Thymus (tissue), 11 donors: ENCODE measurements around the gene GJA5. TPM values are rescaled to one million over a fixed set of nuclear protein-coding genes. Genes with fewer than 3 reads are reported as not detected.

Experiments
- DNase-seq, 9 donors: peaks; one replicate each; pipeline ENCODE4 v3.0.0-alpha.2; 2013; ENCODE audit warnings: low spot score in 9 of 9, low read depth in 6 of 9, missing footprints in 1 of 9
- H3K27ac ChIP-seq, 2 donors: one replicate each; pipeline ENCODE4 v1.5.1; 2013; ENCODE audit warnings: control low read depth in 1 of 2, low read depth in 1 of 2, low read length in 1 of 2, mild to moderate bottlenecking in 1 of 2, moderate library complexity in 1 of 2
- H3K27me3 ChIP-seq, 2 donors: one replicate each; pipeline ENCODE4 v1.5.1; 2013; ENCODE audit warnings: low read length in 1 of 2; ENCODE audit not compliant: control insufficient read depth in 2 of 2, insufficient read depth in 1 of 2
- H3K36me3 ChIP-seq, 2 donors: one replicate each; pipeline ENCODE4 v1.5.1; 2013; ENCODE audit warnings: low read length in 1 of 2, mild to moderate bottlenecking in 1 of 2, moderate library complexity in 1 of 2; ENCODE audit not compliant: control insufficient read depth in 2 of 2, insufficient read depth in 2 of 2
- H3K4me1 ChIP-seq, 2 donors: one replicate each; pipeline ENCODE4 v1.5.1; 2013; ENCODE audit warnings: low read length in 2 of 2; ENCODE audit not compliant: control insufficient read depth in 2 of 2, insufficient read depth in 2 of 2
- H3K4me3 ChIP-seq, 2 donors: one replicate each; pipeline ENCODE4 v1.5.1; 2013; ENCODE audit warnings: low read length in 2 of 2, control low read depth in 1 of 2, mild to moderate bottlenecking in 1 of 2
- H3K9me3 ChIP-seq, 2 donors: one replicate each; pipeline ENCODE4 v1.5.1; 2013; ENCODE audit warnings: low read length in 1 of 2, mild to moderate bottlenecking in 1 of 2; ENCODE audit not compliant: control insufficient read depth in 2 of 2, insufficient read depth in 1 of 2
- WGBS: extraction: QIAGEN DNeasy Blood & Tissue Kit; methylation state at CpG from one replicate; pipeline ENCODE4 v1.1.7; 2013; 5-methylcytosine and 5-hydroxymethylcytosine counted together
- polyA plus RNA-seq: library from polyadenylated mRNA; stranded (reverse); fragments of 200-250 nt; gene quantifications from one replicate; pipeline ENCODE4 v1.2.3, GENCODE V29; 2013
- total RNA-seq: library from RNA; stranded (reverse); fragments of 120-200 nt; gene quantifications from one replicate; pipeline ENCODE4 v1.2.4, GENCODE V29; 2013
- donor health status: healthy.

Gene GJA5
- total and polyA plus RNA-seq, 2 donors: 1.9 to 4.0 TPM

GRCh38 chr1:147771226-147772125 is 11.1 kb upstream of the GJA5 start:
- no peak for DNase-seq
- peaks cover 0 to 13% of the 10 kb centered on the region in 2 donors for H3K27me3 ChIP-seq
- H3K27ac ChIP-seq: no peak overlapping the region
- H3K9me3 ChIP-seq: no peaks in the 10 kb centered on the region
- no peak overlapping the region for H3K4me3 ChIP-seq
- 93% methylated on average over 10 of the region's 10 CpGs for WGBS
- no peaks in the 10 kb centered on the region for H3K36me3 ChIP-seq
- no peaks in the 10 kb centered on the region for H3K4me1 ChIP-seq

DNA sequence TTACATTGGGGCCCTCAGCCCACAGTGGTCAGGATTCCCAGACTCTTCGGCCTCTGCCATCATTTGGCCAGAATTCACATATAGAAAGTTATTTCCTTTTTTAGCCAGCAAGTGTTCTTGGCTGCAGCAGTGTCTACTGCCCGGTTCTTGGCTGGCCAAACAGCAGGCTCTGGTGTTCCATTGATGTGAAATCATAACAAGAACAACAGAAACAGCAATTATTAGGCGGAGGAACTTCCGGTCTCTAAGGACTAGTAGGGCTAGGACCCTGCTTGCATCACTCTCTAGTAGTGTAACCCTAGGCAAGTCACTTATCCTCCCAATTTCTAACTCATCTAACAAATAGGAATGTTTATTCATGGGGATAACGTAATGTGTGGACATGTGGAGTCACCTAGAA is 8.7 kb upstream of the GJA5 start:
- 93% methylated on average over 5 of the region's 5 CpGs for WGBS
- Histone ChIP-seq H3K36me3 (no peaks in the 10 kb centered on the region), H3K27me3 (peaks cover 0 to 13% of the 10 kb centered on the region in 2 donors), H3K27ac (no peak overlapping the region), H3K4me3 (no peak overlapping the region), H3K9me3 (no peaks in the 10 kb centered on the region), H3K4me1 (no peaks in the 10 kb centered on the region)
- DNase-seq: no peak

- H3K27ac ChIP-seq: no peak overlapping the region
- no peaks in the 10 kb centered on the region for H3K9me3 ChIP-seq
- no peaks in the 10 kb centered on the region for H3K36me3 ChIP-seq
- H3K27me3 ChIP-seq: peaks cover 0 to 13% of the 10 kb centered on the region in 2 donors
- WGBS: 98% methylated on average over 2 of the region's 2 CpGs
- DNase-seq: no peak
- no peak overlapping the region for H3K4me3 ChIP-seq
- no peaks in the 10 kb centered on the region for H3K4me1 ChIP-seq
Measured at GRCh38 chr1:147768582-147768981, 8.2 kb upstream of the GJA5 start.

GRCh38 chr1:147768101-147768500 is 7.7 kb upstream of the GJA5 start:
- no peak overlapping the region for H3K4me3 ChIP-seq
- H3K4me1 ChIP-seq: no peaks in the 10 kb centered on the region
- WGBS: 94% methylated on average over 1 of the region's 1 CpG
- no peaks in the 10 kb centered on the region for H3K9me3 ChIP-seq
- no peak for DNase-seq
- peaks cover 0 to 9% of the 10 kb centered on the region in 2 donors for H3K27me3 ChIP-seq
- H3K36me3 ChIP-seq: no peaks in the 10 kb centered on the region
- no peak overlapping the region for H3K27ac ChIP-seq

- Histone ChIP-seq H3K27me3 (no peaks in the 10 kb centered on the region), H3K4me3 (no peak overlapping the region), H3K4me1 (peaks cover 6 to 7% of the 10 kb centered on the region in 2 donors), H3K36me3 (no peaks in the 10 kb centered on the region), H3K9me3 (no peaks in the 10 kb centered on the region), H3K27ac (no peak overlapping the region)
- WGBS: 14% methylated on average over 3 of the region's 3 CpGs
- peak in 3 of 9 donors; percentile 4 to 19 (median 7) for DNase-seq
Measured at GRCh38 chr1:147762233-147763024, 2.0 kb upstream of the GJA5 start.

DNA sequence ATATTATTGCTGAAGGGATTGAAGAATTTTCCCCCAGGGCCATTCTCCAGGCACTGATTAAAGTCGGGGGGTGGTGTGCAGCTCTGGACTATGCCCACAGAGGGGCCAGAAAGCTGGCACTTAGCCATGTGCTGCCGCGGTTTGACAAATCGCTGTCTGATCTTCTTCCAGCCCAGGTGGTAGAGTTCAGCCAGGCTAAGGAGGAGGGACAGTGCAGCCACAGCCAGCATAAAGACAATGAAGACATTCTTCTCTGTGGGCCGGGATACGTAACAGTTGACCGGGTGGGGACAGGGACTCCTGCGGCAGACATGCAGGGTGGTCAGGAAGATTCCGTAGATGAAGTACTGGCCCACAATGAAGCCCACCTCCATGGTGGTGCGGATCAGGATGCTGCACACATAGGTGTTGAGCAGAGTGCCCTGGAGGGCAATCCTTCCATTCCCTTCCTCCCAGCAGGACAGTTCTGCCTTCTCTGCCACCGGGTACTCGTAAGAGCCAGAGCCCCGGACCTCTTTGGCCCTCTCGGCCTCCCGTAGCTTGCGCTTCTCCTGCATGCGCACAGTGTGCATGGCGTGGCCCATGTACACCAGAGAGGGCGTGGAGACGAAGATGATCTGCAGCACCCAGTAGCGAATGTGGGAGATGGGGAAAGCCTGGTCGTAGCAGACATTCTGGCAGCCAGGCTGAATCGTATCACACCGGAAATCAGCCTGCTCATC is 1.9 kb downstream of the GJA5 start:
- Histone ChIP-seq H3K27ac (no peak overlapping the region), H3K4me3 (no peak overlapping the region), H3K9me3 (no peaks in the 10 kb centered on the region), H3K36me3 (no peaks in the 10 kb centered on the region), H3K4me1 (peaks cover 6 to 7% of the 10 kb centered on the region in 2 donors), H3K27me3 (no peaks in the 10 kb centered on the region)
- no peak for DNase-seq
- 97% methylated on average over 24 of the region's 24 CpGs for WGBS

DNA sequence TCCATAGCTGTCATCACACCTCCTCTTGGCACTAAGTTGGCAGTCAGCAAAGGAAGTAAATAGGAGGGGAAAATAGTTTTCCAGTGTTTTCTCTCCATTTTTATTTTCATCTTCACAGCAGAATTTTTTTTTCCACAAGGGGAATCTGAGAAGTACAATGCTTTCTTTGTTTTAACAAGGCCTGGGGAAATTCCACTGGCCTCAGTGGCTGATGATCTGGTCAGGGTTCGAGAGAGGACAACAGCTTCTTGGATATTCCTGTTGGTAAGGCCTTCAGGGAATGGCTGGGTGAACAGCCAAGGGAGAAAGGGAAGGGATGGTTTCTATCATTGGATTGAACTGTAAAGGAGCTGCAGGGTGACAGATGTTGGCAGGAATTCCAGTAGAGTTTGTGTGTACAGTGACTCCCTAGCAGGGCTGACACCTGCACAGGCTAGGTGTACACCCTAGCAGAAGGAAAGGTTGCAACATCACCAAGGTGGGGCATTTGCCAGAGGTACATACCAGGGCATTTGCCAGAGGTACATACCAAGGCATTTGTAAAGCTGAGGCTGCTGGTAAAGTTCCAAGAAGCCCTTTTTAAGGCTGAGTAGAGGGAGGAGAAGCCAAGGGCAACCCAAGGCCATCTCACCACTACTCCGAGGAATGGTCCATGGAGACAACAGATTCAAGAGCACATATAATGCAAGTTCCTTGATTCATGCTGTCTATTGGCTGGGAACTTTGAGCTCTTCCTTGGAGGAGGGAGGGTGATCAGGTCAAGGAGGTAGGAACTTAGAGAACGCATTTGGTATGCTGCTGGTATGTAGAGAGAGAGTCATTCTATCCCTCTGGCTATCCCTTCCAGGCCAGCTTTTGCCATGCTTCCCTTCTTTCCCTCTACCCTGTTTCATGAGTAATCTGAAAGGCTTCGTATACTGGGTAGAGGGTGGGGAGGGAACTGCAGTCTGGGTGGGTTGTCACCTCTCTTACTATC is 3.1 kb downstream of the GJA5 start:
- 91% methylated on average over 4 of the region's 4 CpGs for WGBS
- Histone ChIP-seq H3K27me3 (no peaks in the 10 kb centered on the region), H3K4me1 (peaks cover under 1 to 2% of the 10 kb centered on the region in 2 donors), H3K36me3 (no peaks in the 10 kb centered on the region), H3K9me3 (peaks cover 0 to 1% of the 10 kb centered on the region in 2 donors), H3K27ac (no peak overlapping the region), H3K4me3 (no peak overlapping the region)
- DNase-seq: no peak

DNA sequence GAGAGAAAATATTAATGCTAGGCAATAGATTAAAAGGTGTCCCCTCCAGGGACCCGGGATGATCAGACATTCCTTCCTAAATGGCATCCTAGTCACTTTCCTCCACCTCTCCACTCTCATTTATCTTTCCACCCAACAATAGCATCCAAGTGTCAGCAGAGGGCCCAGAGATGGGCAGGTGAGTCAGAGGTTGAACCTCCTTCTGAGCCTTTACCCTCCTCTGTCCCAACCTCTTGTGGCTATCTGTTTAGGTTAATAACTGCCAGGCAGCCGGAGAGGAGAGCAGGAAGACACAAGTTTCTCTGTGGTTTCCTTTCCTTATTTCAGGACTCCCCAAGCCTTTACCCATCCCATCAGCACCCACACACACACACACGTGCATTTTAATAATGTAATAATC is 4.1 kb downstream of the GJA5 start:
- no peaks in the 10 kb centered on the region for H3K27me3 ChIP-seq
- H3K4me3 ChIP-seq: no peak overlapping the region
- no peaks in the 10 kb centered on the region for H3K4me1 ChIP-seq
- 42% methylated on average over 3 of the region's 3 CpGs for WGBS
- DNase-seq: no peak
- no peaks in the 10 kb centered on the region for H3K36me3 ChIP-seq
- no peak overlapping the region for H3K27ac ChIP-seq
- H3K9me3 ChIP-seq: peaks cover 0 to 1% of the 10 kb centered on the region in 2 donors
